CD4-positive, alpha-beta T cell (primary cell): ENCODE measurements around the gene TMEM74B. TPM values are rescaled to one million over a fixed set of nuclear protein-coding genes. Genes with fewer than 3 reads are reported as not detected.

Experiments used
- ATAC-seq: fragments of 200-7000 bp; cut with Tn5 transposase; one replicate; pipeline ENCODE4 v1.10.0; 2022; ENCODE audit warnings: mild to moderate bottlenecking; ENCODE audit not compliant: poor library complexity
- CTCF ChIA-PET: fragments of 350-600 bp; sonication (Branson Sonifier 250); formaldehyde crosslinking; loops from one replicate; lab custom pipeline; 2021; ENCODE audit warnings: antibody characterized with exemption, inconsistent platforms; lab: Charles Lee
- POLR2A ChIA-PET: fragments of 350-600 bp; sonication (Branson Sonifier 250); formaldehyde crosslinking; loops from one replicate; lab custom pipeline; 2021; ENCODE audit warnings: antibody characterized with exemption, inconsistent platforms; lab: Charles Lee
- DNase-seq, 14 experiments: peaks; one replicate each; pipeline ENCODE4 v3.0.0-alpha.2; 2013 to 2020; ENCODE audit warnings: mixed read lengths in 2 of 14
- H3K27ac ChIP-seq, 2 donors: one replicate each; pipeline versions ENCODE4 v1.5.1 to v1.7.0; 2013; ENCODE audit warnings: low read length in 2 of 2, low read depth in 1 of 2, mild to moderate bottlenecking in 1 of 2
- H3K27me3 ChIP-seq, 2 experiments: 1 replicate in 1 of 2; 2 replicates in 1 of 2; pipeline versions ENCODE4 v1.6.1 to v1.7.0; 2013; ENCODE audit warnings: low read length in 2 of 2, control low read depth in 1 of 2, mild to moderate bottlenecking in 1 of 2, moderate library complexity in 1 of 2; ENCODE audit not compliant: insufficient read depth in 2 of 2, control insufficient read depth in 1 of 2
- H3K36me3 ChIP-seq: one replicate; pipeline ENCODE4 v1.6.1; 2013; ENCODE audit warnings: low read length, control low read depth; ENCODE audit not compliant: insufficient read depth
- H3K4me1 ChIP-seq: one replicate; pipeline ENCODE4 v1.6.1; 2013; ENCODE audit warnings: low read length, control low read depth; ENCODE audit not compliant: insufficient read depth
- H3K4me3 ChIP-seq: one replicate; pipeline ENCODE4 v1.5.1; 2013; ENCODE audit warnings: mild to moderate bottlenecking, low read length, moderate library complexity
- H3K9me3 ChIP-seq, 2 experiments: 1 replicate in 1 of 2; 2 replicates in 1 of 2; pipeline versions ENCODE4 v1.6.1 to v1.7.0; 2013; ENCODE audit warnings: low read length in 2 of 2, mild to moderate bottlenecking in 2 of 2, control low read depth in 1 of 2, moderate library complexity in 1 of 2; ENCODE audit not compliant: control insufficient read depth in 1 of 2, insufficient read depth in 1 of 2
- H3K27ac Mint-ChIP-seq: one replicate; pipeline ENCODE4 v1.8.0; 2020; ENCODE audit warnings: mixed read lengths
- H3K27me3 Mint-ChIP-seq: one replicate; pipeline ENCODE4 v1.8.0; 2021; ENCODE audit warnings: mixed read lengths
- H3K36me3 Mint-ChIP-seq: one replicate; pipeline ENCODE4 v1.8.0; 2021; ENCODE audit warnings: low read depth, mixed read lengths
- H3K4me1 Mint-ChIP-seq: one replicate; pipeline ENCODE4 v1.8.0; 2021; ENCODE audit warnings: low read depth, mixed read lengths
- H3K4me3 Mint-ChIP-seq: one replicate; pipeline ENCODE4 v1.8.0; 2020; ENCODE audit warnings: mild to moderate bottlenecking, mixed read lengths
- H3K9me3 Mint-ChIP-seq: one replicate; pipeline ENCODE4 v1.8.0; 2020; ENCODE audit warnings: mixed read lengths
- intact Hi-C, 2 experiments: fragments of 100-400 bp; cut with DNase I in 1 of 2; cut with micrococcal nuclease in 1 of 2; formaldehyde crosslinking; loops; one replicate each; pipeline versions ENCODE4 v1.15.1 to v1.9.0; 2023 to 2025; cut with DNase I, micrococcal nuclease
- total RNA-seq, 174 experiments: library from RNA in 2 of 174; stranded (reverse) in 2 of 174; gene quantifications; one replicate each; pipeline ENCODE4 v1.2.3 and lab custom pipeline; 2021 to 2026
- TF ChIP-seq, protein P1 (sequence below): fragments of 200-600 bp; IDR thresholded peaks from one replicate; pipeline ENCODE4 v1.8.0; 2022; ENCODE audit warnings: antibody characterized with exemption, mild to moderate bottlenecking

The TMEM74B gene
- total RNA-seq, 2 experiments from 2014 or later: 0.17 TPM; not detected in 1

DNA sequence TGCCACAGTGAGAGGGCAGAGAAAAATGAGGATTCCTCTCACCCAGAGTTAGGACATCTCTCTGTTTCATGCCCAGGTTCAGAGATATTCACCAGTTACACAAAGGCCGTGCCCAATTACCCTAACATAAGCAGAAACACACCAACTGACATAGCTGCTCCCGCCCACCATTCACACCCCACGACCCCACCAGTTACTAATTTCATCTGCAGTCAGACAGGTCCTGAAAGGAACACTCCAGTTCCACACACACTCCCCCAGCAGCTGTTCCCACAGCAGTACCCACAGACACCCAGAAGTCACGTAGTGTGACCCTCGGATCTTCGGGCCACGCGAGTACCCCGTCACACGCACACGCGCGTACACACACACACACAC lies 532 bp downstream of the TMEM74B start:
- no peaks in the 10 kb centered on the region for H3K9me3 Mint-ChIP-seq
- ATAC-seq (no peak), DNase-seq (no peak)
- H3K9me3 ChIP-seq: no peaks in the 10 kb centered on the region
- H3K4me3 Mint-ChIP-seq: peak overlapping the region; percentile 85
- peaks cover 13 to 20% of the 10 kb centered on the region in 2 experiments for H3K27me3 ChIP-seq
- intact Hi-C loops: no loop called here
- no peaks in the 10 kb centered on the region for H3K36me3 ChIP-seq
- H3K27ac Mint-ChIP-seq: no peak overlapping the region
- ChIA-PET POLR2A (no interaction called here), CTCF (no interaction called here)
- H3K4me1 Mint-ChIP-seq: peaks cover 12% of the 10 kb centered on the region
- no peak overlapping the region for H3K4me3 ChIP-seq
- H3K36me3 Mint-ChIP-seq: no peaks in the 10 kb centered on the region
- no peak overlapping the region for H3K27ac ChIP-seq
- peaks cover 8% of the 10 kb centered on the region for H3K4me1 ChIP-seq
- H3K27me3 Mint-ChIP-seq: peaks cover 33% of the 10 kb centered on the region
- TF ChIP-seq, protein P1, sequence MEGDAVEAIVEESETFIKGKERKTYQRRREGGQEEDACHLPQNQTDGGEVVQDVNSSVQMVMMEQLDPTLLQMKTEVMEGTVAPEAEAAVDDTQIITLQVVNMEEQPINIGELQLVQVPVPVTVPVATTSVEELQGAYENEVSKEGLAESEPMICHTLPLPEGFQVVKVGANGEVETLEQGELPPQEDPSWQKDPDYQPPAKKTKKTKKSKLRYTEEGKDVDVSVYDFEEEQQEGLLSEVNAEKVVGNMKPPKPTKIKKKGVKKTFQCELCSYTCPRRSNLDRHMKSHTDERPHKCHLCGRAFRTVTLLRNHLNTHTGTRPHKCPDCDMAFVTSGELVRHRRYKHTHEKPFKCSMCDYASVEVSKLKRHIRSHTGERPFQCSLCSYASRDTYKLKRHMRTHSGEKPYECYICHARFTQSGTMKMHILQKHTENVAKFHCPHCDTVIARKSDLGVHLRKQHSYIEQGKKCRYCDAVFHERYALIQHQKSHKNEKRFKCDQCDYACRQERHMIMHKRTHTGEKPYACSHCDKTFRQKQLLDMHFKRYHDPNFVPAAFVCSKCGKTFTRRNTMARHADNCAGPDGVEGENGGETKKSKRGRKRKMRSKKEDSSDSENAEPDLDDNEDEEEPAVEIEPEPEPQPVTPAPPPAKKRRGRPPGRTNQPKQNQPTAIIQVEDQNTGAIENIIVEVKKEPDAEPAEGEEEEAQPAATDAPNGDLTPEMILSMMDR: no peak

DNA sequence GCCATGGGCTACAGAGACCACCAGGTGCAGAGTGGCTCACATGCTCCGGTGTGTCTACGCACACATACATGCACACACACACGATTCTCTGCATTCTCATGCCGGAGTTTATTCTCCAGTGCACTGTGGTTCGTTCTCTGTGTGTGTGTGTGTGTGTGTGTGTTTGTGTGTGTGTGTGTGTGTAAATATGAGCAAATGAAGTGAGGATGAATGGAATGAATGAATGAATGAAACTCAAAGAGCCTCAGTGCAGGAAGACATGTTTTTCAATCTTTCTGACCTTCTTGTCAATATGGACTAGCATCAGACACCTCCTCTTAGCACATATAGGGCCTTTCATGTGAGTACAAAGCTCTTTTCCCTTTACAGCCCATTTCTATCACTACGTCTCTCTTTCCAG lies 1.6 kb downstream of the TMEM74B start:
- Histone ChIP-seq H3K27ac (no peak overlapping the region), H3K27me3 (peaks cover 13 to 20% of the 10 kb centered on the region in 2 experiments), H3K36me3 (no peaks in the 10 kb centered on the region), H3K4me1 (peaks cover 8% of the 10 kb centered on the region), H3K9me3 (no peaks in the 10 kb centered on the region), H3K4me3 (no peak overlapping the region)
- H3K36me3 Mint-ChIP-seq: no peaks in the 10 kb centered on the region
- no peak for DNase-seq
- no peaks in the 10 kb centered on the region for H3K9me3 Mint-ChIP-seq
- ChIA-PET CTCF (no interaction called here), POLR2A (no interaction called here)
- no peak overlapping the region for H3K27ac Mint-ChIP-seq
- H3K4me1 Mint-ChIP-seq: peaks cover 12% of the 10 kb centered on the region
- TF ChIP-seq, protein P1: no peak
- H3K27me3 Mint-ChIP-seq: peaks cover 28% of the 10 kb centered on the region
- intact Hi-C loops: no loop called here
- no peak for ATAC-seq
- H3K4me3 Mint-ChIP-seq: peak overlapping the region; percentile 46

DNA sequence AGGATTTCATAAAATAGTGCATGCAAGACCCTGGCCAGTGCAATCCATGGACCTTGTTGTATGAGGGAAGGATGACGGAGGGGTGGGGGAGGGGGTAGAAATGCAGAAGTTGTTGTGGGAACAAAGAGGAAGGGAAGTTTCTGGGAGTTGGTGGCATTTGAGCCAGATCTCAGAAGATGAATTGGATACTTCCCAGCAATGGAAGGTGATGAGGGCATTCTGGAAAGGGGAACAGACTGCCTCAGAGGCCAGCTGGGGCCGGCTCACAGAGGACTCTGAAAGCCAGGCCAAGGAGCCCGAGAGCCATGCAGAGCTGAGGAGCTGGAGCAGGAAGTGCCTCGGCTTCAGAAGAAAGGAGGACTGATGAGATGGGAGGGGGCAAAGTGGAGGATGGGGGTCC lies 2.7 kb downstream of the TMEM74B start:
- peaks cover 8% of the 10 kb centered on the region for H3K4me1 ChIP-seq
- TF ChIP-seq, protein P1: no peak
- ATAC-seq (no peak), DNase-seq (no peak)
- no peak overlapping the region for H3K27ac ChIP-seq
- POLR2A ChIA-PET: no interaction called here
- H3K27ac Mint-ChIP-seq: no peak overlapping the region
- no peaks in the 10 kb centered on the region for H3K9me3 ChIP-seq
- peaks cover 6% of the 10 kb centered on the region for H3K36me3 Mint-ChIP-seq
- peaks cover 4% of the 10 kb centered on the region for H3K36me3 ChIP-seq
- no peaks in the 10 kb centered on the region for H3K9me3 Mint-ChIP-seq
- intact Hi-C loops: no loop called here
- H3K4me3 Mint-ChIP-seq: no peak overlapping the region
- no peak overlapping the region for H3K4me3 ChIP-seq
- CTCF ChIA-PET: no interaction called here
- peaks cover 13 to 20% of the 10 kb centered on the region in 2 experiments for H3K27me3 ChIP-seq
- peaks cover 28% of the 10 kb centered on the region for H3K27me3 Mint-ChIP-seq
- peaks cover 12% of the 10 kb centered on the region for H3K4me1 Mint-ChIP-seq
